ENCODE results near the gene BAIAP2. TPM values are rescaled to one million over a fixed set of nuclear protein-coding genes. Genes with fewer than 3 reads are reported as not detected.

The BAIAP2 gene
- total RNA-seq, 1 donor = 27.5 TPM

- no peak overlapping the region for H3K4me3 ChIP-seq (ENCODE audit: low read depth, low read length)
- no peak for TF ChIP-seq CTCF (IDR thresholded peaks at IDR 0.05; ENCODE audit: insufficient read depth, low read length)
- no peak for DNase-seq (ENCODE audit: low read depth)
Measured at GRCh38 chr17:81099888-81100287, 64.9 kb downstream of the BAIAP2 start.

DNA sequence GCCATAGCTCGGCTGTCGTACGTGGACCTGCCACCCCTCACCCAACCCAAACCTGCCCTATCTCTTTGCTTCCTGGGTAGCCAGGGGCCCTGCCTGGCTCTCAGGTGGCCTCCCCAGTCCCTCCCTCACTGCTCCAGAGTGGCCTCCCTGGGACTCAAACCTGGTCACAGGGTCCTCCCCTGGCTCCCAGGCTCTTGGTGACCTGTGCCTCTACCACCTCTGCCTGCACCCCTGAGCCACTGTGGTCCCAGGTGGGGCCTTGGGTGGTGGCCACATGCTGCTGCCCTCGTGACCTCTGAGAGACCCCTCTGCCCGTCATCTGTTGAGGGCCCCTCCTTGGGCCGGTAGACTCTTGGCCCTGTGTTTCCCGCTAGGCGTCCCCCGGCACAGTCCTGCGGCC is 65.7 kb downstream of the BAIAP2 start:
- TF ChIP-seq CTCF (IDR thresholded peaks at IDR 0.05; ENCODE audit: insufficient read depth, low read length) = no peak

DNA sequence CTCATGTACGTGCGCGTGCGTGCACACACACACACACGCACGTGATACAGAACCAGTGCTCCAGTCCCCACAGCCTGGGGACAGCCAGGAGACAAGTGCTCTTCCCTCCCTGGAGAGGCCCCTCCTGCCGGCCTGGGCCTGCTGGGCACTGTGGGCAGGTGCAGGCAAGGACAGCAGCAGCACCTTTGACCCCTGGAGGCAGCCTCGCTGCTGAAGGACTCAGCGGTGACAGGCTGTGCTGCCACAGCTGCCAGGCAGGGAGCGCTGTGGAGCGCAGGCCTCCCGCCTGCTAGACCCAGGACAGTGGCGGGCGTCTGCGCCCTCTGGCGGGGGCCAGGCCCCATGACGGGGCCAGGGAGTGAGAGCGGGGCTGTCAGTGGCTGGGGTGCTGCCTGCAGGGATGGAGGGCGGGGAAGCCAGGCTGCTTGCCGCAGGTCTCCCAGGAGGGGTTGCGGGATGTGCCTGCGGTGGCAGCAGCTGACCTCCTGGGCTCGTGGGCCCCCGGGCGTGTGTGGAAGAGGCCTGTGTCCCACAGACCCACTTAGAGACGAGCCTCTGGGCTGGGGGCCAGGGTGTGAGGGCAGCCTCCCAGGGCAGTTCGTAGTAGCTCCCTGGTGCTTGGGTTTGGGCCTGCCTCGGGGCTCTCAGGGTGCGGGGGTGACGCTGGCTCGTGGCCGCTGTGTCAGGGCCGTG is 66.8 kb downstream of the BAIAP2 start:
- H3K4me3 ChIP-seq (ENCODE audit: low read depth, low read length) = no peak overlapping the region

More for the DNA sequence above, 65.7 kb downstream of the BAIAP2 start:
- no peak for DNase-seq (ENCODE audit: low read depth)
- H3K4me3 ChIP-seq (ENCODE audit: low read depth, low read length) = no peak overlapping the region

GRCh38 chr17:81102352-81102751 is 67.4 kb downstream of the BAIAP2 start:
- H3K4me3 ChIP-seq (ENCODE audit: low read depth, low read length) = no peak overlapping the region
- DNase-seq (ENCODE audit: low read depth) = no peak
- TF ChIP-seq CTCF (IDR thresholded peaks at IDR 0.05; ENCODE audit: insufficient read depth, low read length) = no peak

More for the DNA sequence above, 66.8 kb downstream of the BAIAP2 start:
- DNase-seq (ENCODE audit: low read depth) = peak; percentile 71
- peak; percentile 100 for TF ChIP-seq CTCF (IDR thresholded peaks at IDR 0.05; ENCODE audit: insufficient read depth, low read length)

GRCh38 chr17:81102869-81103268 is 67.9 kb downstream of the BAIAP2 start:
- TF ChIP-seq CTCF (IDR thresholded peaks at IDR 0.05; ENCODE audit: insufficient read depth, low read length) = no peak
- DNase-seq (ENCODE audit: low read depth) = no peak
- no peak overlapping the region for H3K4me3 ChIP-seq (ENCODE audit: low read depth, low read length)

GRCh38 chr17:81103379-81103778 is 68.4 kb downstream of the BAIAP2 start:
- no peak for DNase-seq (ENCODE audit: low read depth)
- H3K4me3 ChIP-seq (ENCODE audit: low read depth, low read length) = no peak overlapping the region
- TF ChIP-seq CTCF (IDR thresholded peaks at IDR 0.05; ENCODE audit: insufficient read depth, low read length) = no peak

- DNase-seq (ENCODE audit: low read depth) = no peak
- no peak for TF ChIP-seq CTCF (IDR thresholded peaks at IDR 0.05; ENCODE audit: insufficient read depth, low read length)
- H3K4me3 ChIP-seq (ENCODE audit: low read depth, low read length) = no peak overlapping the region
Measured at GRCh38 chr17:81106716-81107115, 71.8 kb downstream of the BAIAP2 start.

Measured in fibroblast of the aortic adventitia (primary cell).